HG03139 (cell line): Measurements from ENCODE around the gene RAMACL.

ENCODE experiments used
- ATAC-seq: cut with Tn5 transposase; IDR thresholded peaks from one replicate; pipeline ENCODE4 v1.9.1; 2021; ENCODE audit not compliant: unreplicated experiment

The RAMACL gene

DNA sequence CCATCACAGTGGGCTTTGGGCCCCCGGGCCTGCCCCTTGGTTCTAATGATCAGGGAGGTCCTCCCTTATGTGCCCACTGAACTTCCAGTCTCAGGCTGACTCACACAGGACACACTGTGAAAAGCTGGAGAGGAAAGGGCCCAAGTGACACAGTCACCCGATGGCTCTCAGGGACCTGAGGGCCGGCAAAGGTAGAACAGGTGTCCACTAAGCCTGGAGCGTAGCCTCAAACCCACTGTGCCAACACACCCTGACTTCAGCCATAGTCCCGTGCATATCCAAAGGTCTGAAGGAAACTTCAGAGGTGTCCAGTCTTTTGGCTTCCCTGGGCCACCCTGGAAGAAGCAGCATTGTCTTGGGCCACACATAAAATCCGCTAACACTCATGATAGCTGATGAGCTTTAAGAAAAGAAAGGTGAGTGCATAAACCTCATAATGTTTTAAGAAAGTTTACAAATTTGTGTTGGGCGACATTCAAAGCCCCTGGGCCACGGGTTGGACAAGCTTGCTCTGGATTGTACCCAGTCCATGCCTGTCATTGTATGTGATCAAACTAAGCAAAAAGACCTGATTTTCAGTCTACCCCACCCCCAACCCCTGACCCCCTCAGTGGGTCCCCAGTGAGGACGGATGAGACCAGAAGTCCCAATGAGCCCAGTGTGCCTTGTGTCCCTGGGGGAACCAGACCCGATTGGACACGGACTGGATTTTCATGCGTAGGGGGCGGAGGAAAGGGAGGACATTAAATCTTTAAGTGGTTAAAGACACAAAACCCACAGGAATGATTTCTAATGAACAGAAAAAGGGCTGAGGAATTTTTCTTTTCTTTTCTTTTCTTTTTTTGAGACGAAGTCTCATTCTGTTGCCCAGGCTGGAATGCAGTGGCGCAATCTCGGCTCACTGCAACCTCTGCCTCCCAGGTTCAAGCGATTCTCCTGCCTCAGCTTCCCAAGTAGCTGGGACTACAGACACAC is 6.1 kb downstream of the RAMACL start:
- ATAC-seq: no peak

DNA sequence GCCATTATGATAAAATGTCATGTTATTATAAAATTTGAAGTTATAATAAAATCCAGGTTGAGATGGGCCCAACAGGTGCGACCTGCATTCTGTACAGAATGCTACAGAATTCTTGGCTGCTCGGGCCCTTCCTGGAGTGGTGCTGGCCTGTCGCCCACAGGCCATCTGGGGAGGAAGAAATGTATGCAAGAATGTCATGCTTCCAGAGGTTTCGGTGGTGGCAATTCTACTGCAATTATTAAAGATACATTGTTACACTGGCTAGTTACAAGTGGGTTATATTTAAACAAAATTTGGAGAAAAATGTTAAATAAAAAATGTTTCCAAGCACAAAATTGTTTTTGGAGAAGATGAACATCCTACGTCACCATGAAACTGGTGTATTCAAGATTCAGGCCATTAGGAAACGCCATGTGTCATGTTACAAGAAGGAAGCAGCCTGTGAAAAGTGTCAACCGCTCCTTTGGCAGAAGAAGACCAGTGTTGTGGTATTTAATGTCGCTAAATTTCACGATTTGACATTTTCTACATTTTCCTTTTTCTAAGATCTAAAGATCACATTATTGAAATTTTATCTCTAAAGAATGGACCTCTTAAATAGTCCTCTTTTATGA is 7.1 kb downstream of the RAMACL start:
- ATAC-seq: no peak

DNA sequence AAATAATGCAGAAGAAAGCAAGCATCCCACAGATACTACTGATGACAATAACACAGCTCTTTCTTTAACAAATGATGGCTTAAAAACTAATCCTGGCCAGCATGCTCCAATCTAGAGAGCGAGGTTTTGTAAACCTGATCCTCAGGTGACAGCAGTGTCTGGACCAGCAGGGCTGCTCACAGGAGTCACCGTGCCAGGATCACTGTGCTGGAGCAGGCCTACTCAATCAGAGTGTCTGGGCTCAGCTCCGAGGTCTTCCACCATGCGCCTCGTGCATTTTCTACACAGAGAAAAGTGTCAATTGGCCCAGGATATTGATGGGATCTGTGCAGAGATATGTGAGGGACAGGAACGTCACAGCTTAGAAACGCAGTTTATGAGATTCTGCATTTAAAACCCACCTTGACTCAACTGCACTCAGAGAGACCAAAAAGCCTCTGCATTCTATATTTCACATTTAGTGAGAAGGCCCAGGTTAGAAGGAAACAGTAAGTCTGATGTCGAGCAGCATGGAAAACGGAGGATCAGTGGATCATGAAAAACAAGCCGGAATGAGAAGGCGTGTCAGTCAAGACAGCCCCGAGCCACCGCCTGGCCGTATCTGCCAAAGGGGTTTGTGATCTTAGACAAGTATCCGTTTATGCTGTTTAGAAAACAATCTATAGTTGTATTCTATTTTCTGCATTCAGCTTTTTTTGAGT is 7.8 kb downstream of the RAMACL start:
- ATAC-seq: no peak

DNA sequence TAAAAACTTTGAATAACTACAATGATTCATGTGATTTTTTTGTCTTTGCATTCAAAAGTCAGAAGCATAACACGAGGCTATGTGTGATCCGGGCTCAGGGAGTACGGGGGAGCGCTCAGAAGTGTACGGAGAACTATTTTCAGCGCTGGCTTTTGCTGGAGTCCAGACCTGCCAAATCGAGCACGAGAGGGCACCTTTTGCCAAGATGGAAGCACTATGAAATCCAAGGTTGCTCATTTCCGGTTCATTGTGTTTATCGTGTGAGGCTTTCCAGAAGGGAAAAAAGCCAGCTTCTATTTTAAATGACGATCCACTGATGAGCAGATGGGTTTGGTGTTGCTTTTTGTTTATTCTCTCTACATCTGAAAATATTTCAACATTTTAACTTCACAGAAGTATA is 11.3 kb downstream of the RAMACL start:
- no peak for ATAC-seq

DNA sequence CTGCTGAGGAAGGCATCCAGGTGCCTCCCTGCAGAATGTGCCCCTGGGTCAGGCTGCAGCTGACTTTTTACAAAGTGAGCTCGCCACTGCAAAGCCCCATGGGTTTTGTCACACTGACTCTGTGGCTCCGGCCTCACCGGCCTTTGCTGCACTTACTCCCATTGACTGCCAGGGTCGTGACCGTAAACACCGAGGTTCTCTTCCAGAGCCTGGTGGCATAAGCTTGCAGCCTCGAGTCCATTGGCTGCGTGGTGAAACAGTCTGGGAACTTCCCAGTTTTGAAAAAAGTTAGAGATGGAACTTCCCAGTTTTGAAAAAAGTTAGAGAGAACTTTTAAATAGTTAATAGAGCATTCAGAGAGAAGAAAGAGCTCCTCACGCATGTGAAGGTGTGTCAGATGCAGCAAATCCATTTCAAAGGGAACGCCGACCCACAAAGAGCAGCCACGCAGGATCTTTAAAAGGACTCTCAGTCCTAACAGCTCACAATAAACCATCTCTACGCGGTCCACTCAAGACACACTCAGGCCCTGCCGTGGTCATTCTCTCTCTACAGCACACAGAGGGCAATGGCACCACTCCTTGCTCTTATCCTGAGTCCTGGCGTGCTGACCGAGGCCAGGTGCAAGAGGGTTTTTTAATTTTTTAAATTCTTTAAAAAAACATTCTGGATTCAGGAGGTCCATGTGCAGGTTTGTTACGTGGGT is 12.8 kb downstream of the RAMACL start:
- ATAC-seq: no peak

DNA sequence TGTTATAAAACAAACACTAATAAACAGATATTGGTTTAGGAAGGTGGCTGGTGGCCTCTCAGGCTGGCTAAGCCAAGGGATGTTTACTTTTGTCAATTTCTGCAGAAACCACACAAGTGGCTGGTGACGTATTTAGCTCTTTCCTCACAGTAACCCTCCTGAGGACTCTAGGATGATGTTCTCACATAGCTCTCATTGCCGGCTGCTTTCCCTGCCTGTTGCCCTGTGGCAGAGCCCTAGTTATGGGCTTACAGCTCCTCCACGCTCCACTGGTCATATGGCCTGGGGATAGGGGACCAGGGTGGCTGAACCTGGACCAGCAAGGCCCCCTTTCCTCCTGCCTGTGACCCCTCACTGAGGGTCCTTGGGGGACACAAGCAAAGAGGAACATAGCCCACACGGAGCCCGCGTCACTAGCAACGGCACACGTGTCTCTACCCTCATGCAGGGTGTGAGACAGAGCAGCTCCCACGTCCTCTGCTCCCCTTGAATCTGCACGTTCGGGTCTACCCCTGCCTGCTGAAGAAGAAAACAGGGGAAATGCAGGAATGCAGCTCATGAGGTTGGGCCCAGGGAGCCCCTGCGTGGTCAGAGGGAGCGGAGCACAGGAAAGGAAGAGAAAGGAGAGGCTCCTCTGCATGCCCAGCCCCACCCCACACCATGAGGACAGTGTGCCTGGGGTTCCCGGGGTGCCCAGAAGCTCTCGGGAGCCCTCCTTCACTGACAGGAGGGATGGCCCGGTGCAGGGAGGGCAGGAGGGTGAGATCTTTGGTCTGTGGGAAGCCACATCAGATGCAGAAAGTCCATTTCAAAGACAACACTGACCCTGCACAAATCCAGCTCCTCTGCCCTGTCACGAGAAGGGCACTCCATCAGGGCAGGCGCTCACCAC is 13.9 kb downstream of the RAMACL start:
- ATAC-seq: no peak

DNA sequence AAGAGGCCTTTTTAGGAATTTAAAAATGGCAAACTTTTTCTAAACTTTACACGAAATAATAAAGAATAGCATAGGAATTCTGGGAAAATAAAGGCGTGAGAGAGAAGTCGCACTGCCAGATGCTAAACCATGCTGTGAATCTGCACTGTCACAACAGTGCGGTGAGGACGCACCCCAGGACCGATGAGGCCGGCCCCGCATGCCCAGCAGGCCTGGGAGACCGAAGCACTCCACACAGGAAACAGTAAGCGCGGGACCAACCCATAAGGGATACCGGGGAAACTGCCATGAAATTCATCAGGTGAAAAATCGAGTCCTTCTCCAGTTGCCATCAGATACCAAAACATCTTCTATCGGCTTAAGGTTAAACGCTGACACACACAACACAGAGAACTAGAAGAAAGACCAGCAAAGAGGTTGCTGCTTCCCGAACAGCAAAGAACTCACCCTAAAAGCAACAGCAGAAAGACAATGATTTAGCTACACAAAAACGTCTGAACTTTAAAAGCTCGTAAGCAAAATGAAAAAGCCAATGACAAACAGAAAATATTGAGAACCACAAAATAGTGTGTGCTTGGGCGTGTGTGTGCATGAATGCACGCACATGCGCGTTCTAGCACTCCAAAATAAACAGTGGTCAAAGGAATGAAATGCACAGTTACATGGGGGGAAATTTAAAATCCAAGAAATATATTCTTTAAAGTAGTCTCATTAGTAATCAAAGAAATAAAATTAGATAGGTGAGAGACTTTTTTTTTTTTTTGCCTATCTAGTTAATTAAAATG is 15.4 kb downstream of the RAMACL start:
- no peak for ATAC-seq

DNA sequence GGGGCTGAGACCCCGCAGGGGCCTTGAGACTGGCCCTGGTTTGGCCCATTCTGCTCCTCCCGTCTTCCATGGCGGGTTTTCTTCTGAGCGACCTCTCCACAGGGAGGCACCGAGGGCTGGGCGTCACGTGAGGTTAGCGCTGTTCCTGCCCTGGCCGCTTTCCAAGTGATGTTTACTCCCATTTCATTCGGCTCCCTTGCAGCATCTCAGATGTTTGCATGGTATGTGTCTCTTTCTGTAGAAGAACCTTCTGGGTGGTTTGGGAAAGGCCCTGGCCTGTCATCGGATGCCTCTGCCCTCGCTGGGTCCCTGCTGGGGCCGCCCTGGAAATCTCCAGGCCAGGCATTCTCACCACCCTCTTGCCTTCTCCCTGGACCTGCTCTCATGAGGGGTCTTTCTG is 17.3 kb downstream of the RAMACL start:
- ATAC-seq: no peak

DNA sequence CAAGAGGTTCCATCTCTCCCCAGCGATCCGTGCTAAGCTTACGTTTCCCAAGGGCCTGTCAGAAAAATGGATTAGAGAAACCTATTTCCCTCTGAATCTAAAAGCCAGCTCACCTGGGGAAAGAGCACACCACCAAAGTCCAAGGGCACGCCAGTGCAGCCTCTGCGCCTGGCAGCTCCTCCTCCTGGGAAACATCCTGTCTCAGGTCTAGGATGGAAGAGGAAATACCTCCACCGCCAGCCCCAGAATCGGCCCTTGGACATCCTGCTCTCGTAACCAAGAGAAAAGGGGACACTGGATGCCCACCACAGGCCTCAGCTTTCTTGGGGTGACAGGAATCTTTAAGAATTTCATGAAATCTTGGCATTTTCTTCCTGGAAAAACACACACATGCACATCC is 18.7 kb downstream of the RAMACL start:
- ATAC-seq: no peak

DNA sequence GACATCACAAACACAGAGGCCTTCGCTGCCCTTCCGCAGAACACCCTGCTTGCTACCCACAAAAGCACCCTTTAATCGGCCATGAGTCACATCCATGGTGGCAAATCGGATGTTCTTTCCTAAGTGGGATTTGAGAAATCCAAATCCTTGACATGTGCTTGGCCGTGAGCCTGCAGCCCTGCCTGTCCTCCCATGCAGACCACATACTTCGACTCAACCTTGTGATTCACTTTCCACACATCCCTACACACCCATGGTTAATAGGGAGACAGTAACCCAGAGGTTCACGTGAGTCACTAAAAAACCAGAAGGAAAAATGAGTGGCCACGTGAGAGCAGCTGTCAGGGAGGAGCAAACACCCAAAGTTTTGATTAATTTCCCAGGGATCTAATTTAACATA is 19.4 kb downstream of the RAMACL start:
- ATAC-seq: no peak

DNA sequence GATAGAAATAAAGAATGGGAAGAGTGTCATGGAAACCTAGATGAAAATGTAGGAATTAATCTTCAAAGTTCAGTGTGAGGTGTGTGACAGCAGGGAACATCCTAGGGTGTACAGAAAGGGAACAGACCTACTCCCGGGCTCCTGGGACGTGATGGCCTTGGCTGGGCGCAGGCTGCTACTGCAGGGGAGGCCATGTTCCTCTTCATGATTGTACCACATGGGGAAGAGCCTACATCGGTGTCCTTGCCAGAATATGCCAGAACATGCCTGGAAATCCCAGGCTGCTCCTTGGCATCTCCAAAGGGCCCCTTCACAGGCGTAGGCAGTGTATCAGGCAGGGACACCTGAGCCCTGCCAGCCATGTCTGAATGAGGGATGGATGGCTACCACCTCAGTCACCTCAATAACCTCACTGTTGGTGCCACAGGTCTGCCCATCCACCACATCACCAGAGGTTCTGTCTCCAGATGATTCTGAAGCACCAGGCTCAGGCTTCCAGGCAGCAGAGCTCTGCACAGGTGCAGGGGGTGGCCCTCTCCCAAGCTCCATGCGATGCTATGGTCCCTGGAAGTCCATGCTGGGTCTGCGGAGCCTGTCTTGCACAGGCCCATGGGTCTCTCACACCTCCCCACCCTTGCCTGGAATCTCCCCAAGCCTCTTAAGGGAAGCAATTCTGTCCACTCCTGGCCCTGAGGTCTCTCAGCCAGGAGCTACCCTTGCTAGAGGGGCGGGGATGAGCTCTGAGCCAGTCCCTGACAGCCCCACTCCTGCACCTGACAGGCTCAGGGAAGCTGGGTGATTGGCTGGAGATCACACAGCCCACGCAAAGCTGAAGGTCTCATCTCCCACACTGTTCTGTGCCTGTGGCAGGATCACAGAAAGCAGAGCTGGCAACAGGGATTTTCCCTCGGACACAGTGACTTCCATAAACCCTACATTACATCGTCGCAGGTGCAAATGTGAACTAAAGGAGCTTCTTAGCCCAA is 20.2 kb downstream of the RAMACL start:
- ATAC-seq: no peak

DNA sequence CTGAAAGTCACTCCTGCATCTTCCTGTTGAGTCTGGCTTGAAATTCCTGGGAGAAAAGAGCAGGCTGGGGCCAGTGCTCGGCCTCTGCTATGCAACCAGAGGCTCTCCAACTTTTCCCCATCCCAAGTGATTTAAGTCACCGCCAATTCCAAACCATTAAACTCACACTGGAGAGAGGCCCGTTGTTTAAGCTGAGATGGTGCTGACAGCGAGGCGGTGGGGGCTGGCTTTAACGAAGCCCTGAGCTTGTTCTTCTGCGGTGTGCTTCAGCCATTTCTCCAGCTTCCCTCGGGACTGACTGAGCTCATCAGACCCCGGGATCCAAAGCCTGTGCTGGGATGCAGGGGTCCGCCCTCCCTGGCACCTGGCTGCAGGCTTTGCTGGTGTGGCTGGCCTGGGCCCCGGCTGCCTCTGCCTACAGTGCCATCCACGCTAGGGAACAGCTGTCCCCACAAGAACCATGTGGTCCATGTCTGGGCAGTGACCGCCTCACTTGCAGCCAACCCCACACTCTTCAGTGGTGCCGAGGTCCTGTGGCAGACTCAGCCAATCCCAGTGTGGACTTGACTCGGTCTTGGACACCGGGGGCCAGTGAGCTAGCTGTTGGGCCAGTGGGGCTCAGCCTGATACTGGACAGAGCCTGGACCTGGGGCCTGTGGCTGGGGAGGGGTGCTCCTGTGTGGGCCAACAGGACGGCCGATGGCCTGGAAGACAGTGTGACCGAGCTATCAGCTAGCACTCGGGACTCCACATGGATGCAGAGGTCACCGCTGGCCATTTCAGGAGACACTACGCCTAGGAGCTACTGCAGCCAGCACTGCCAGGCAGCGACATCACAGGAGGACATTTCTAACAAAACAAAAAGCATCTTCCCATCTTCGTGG is 21.2 kb downstream of the RAMACL start:
- ATAC-seq: no peak

DNA sequence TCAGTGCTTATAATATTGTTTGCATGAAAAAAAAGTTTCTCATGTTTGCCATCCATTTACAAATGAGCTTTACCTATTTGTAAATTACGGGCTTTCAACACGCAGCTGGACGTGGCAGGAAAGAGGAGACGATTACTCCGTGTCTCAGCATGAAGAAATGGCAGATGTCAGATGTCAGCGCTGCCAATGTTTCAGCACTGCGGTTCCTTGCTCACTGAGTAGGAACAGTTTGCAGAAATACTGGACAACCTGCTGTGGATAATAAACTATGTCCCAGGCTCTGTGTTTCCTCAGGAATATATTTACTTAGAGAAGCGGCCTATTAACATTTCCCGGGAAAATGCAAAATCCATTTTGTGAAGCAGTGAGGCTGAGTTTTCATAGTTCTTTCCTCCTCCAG is 22.7 kb downstream of the RAMACL start:
- ATAC-seq: no peak

DNA sequence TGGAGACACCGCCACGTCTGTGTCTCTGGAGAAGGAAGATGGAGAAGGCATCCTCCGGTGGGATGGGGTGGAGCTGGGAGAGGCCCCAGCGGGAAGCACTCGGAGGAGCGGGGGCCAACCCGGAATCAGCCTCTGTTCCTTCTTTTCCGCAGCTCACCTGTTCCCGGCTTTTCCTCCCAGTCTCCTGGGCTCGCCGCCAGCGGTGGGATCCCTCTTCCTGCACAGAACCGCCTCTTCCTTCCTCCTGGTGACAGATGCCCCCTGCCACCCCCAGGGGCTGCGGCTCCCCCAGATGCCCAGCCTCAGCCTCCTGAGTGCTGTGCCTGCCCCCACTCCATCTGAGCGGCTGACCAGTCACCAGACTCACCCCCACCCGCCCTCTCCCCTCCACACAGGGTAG is 23.3 kb downstream of the RAMACL start:
- no peak for ATAC-seq

DNA sequence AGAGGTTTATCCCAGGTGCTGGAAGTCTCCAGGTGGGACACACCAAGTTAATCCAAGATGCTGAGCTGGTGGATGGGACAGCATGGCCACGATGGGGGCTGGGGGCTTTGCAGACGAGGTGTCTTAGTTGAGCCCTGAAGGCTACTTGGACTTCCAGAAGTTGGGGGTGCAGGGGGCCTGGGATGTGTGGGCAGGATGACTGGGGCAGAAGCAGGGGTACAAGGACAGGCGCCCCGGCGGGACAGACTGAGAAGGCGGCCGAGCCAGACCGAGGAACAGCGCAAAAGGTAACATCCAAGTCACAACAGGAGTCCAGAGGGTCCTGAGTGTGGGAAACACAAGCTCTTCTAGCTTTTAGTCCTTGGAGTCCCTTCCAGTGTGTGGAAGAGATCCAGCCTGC is 23.8 kb downstream of the RAMACL start:
- no peak for ATAC-seq

DNA sequence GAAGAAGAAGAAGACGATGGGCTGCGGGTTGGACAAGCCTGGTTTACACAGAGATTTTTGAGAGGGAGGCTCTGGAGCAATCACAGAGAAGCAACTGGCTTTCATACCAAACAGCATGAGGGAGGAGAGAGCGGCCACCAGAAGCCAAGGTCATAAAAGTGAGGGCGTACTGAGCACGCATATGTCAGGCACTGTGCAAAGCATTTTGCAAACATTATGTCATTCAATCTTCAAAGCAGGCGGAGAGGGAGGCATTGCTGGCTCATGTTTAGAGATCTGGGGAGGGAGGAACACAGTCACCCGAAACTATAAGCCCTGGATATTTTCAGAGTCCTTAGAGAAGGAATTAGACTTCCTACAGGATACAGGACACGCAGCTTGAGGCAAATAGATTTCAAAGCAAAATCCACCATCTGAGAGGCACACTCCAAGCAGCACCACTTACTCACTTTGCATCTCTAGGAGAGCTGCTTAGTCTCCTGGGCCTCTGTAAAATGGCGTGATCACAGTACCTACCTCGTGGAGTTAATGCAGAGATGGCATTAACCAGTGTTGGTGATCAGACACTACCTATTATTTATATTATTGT is 24.6 kb downstream of the RAMACL start:
- no peak for ATAC-seq

DNA sequence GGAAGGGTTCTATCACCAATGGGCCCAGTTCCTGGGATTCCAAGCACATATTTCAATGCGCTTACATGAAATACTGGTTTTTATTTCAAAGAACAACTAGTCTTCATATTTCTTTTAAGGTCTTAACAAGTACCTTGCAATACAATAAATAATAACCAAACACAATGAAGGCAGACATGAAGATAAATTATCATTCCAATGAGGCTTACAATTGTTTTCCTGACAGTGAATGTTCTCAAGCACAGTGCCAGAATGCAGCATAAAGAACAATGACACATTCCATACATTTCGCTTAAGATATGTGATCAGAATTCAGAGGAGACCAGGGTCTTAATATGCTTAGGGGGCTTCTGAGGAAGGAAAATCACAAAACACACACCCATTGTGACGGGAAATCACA is 26.3 kb downstream of the RAMACL start:
- ATAC-seq: no peak
